Measurements from ENCODE around the gene PROP1. TPM values are rescaled to one million over a fixed set of nuclear protein-coding genes. Genes with fewer than 3 reads are reported as not detected.

The PROP1 gene
- total RNA-seq, 2 experiments from 2014 or later = not detected

GRCh38 chr5:177992466-177992865 lies 3.6 kb downstream of the PROP1 start:
- CTCF ChIA-PET = interaction anchor here (0.8 to 1.3 kb wide), 2 partner anchors 39 to 69 kb away, joined by 3 read pairs; no protein-coding TSS in a partner anchor
- Mint-ChIP-seq H3K4me1 (ENCODE audit: low read depth) (no peaks in the 10 kb centered on the region), H3K27ac (no peak overlapping the region), H3K27me3 (ENCODE audit: low read depth) (peaks cover 11% of the 10 kb centered on the region), H3K36me3 (ENCODE audit: low read depth) (no peaks in the 10 kb centered on the region), H3K9me3 (no peaks in the 10 kb centered on the region), H3K4me3 (no peak overlapping the region)
- intact Hi-C loops (cut with micrococcal nuclease) = no loop called here
- no peak for DNase-seq

GRCh38 chr5:177988989-177989625 lies 6.9 kb downstream of the PROP1 start:
- Mint-ChIP-seq H3K27me3 (ENCODE audit: low read depth) (peaks cover 26% of the 10 kb centered on the region), H3K4me3 (no peak overlapping the region), H3K4me1 (ENCODE audit: low read depth) (peaks cover 4% of the 10 kb centered on the region), H3K9me3 (no peaks in the 10 kb centered on the region), H3K27ac (no peak overlapping the region), H3K36me3 (ENCODE audit: low read depth) (no peaks in the 10 kb centered on the region)
- intact Hi-C loops (cut with micrococcal nuclease) = loop anchor here (10.0 kb wide), 1 partner anchor 176 kb away; no protein-coding TSS in a partner anchor
- DNase-seq = no peak
- CTCF ChIA-PET = no interaction called here

DNA sequence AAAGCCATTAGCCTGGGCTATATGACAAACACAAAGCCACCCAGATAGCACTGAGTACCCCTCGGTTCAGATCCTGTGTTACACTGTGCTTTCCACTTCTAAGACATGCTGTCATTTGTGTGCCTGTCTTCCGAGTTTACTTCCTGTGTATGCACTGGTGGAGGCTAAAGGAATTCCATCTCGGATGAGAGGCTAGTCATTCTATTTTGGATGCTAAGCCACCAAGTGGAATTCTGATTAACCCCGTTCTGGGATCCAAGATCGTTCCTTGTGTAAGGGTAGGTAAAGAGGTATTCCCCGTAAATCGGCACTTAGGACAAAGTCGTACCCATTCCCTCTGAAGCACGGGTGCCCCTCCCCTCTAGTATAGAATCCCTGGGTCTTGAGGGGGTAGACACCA lies 8.7 kb downstream of the PROP1 start:
- H3K27ac Mint-ChIP-seq = no peak overlapping the region
- CTCF ChIA-PET = interaction anchor here (0.7 kb wide), 1 partner anchor 71 kb away, joined by 7 read pairs; no protein-coding TSS in a partner anchor
- DNase-seq = no peak
- H3K4me3 Mint-ChIP-seq = no peak overlapping the region
- intact Hi-C loops (cut with micrococcal nuclease) = loop anchor here (10.0 kb wide), 1 partner anchor 177 kb away; no protein-coding TSS in a partner anchor
- H3K9me3 Mint-ChIP-seq = no peaks in the 10 kb centered on the region
- H3K27me3 Mint-ChIP-seq (ENCODE audit: low read depth) = peaks cover 39% of the 10 kb centered on the region
- no peaks in the 10 kb centered on the region for H3K36me3 Mint-ChIP-seq (ENCODE audit: low read depth)
- H3K4me1 Mint-ChIP-seq (ENCODE audit: low read depth) = peaks cover 7% of the 10 kb centered on the region

- DNase-seq = no peak
- H3K4me1 Mint-ChIP-seq (ENCODE audit: low read depth) = peaks cover 7% of the 10 kb centered on the region
- no peaks in the 10 kb centered on the region for H3K9me3 Mint-ChIP-seq
- H3K4me3 Mint-ChIP-seq = peak overlapping the region; percentile 57
- H3K27me3 Mint-ChIP-seq (ENCODE audit: low read depth) = peaks cover 55% of the 10 kb centered on the region
- CTCF ChIA-PET = interaction anchor here (1.2 kb wide), 1 partner anchor 76 kb away, joined by 3 read pairs; no protein-coding TSS in a partner anchor
- no peaks in the 10 kb centered on the region for H3K36me3 Mint-ChIP-seq (ENCODE audit: low read depth)
- intact Hi-C loops (cut with micrococcal nuclease) = loop anchor here (10.0 kb wide), 1 partner anchor 179 kb away; no protein-coding TSS in a partner anchor
- no peak overlapping the region for H3K27ac Mint-ChIP-seq
These were observed 10.5 kb downstream of the PROP1 start for GRCh38 chr5:177985430-177986040.

GRCh38 chr5:177984584-177985206 lies 11.3 kb downstream of the PROP1 start:
- no peak overlapping the region for H3K27ac Mint-ChIP-seq
- no peaks in the 10 kb centered on the region for H3K9me3 Mint-ChIP-seq
- CTCF ChIA-PET = interaction anchor here (1.2 kb wide), 1 partner anchor 77 kb away, joined by 3 read pairs; no protein-coding TSS in a partner anchor
- peaks cover 7% of the 10 kb centered on the region for H3K4me1 Mint-ChIP-seq (ENCODE audit: low read depth)
- no peak for DNase-seq
- H3K4me3 Mint-ChIP-seq = peak overlapping the region; percentile 57
- H3K36me3 Mint-ChIP-seq (ENCODE audit: low read depth) = no peaks in the 10 kb centered on the region
- peaks cover 54% of the 10 kb centered on the region for H3K27me3 Mint-ChIP-seq (ENCODE audit: low read depth)
- intact Hi-C loops (cut with micrococcal nuclease) = loop anchor here (10.0 kb wide), 1 partner anchor 180 kb away; no protein-coding TSS in a partner anchor

DNA sequence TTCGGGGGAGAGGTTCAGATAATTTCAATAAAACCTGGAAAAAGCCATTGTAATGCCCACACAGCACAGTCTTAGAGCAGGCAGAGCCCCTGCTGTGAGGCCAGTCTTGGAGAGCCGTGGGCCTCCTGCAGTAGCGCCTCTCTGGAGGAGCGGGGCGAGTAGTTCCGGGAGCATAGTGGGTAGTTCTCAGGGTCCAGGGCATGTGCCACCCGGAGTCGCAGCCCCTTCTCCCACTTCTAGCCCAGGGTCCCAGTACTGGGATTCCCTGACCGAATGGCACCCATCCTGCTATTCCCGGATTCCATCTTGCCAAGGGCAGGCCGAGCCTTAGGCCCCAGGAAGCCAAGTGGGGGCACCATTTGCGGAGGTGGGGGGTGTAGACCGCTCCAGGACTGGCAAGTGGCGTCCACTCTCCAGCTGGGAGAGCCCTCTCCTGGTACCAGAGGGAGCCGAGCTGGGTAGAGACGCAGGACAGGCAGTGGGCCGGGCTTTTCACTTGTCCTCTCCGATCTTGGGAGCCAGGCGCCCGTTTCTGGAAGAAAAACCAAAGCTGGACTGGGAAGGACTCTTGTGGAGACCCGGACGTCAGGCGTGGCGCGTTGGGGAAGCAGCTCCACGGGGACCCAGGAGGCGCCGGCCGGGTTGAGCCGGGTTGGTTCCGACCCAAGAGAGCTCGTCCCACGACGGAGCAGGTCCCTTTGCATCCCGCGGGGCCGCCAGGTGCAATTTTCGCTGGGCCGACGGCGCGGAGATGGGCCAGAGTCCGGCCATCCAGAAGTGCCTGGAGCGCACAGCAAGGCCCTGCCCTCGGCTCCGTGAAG lies 12.1 kb downstream of the PROP1 start:
- peaks cover 7% of the 10 kb centered on the region for H3K4me1 Mint-ChIP-seq (ENCODE audit: low read depth)

GRCh38 chr5:177982956-177983355 lies 13.1 kb downstream of the PROP1 start:
- intact Hi-C loops (cut with micrococcal nuclease) = loop anchor here (1.0 to 10.0 kb wide), 2 partner anchors 79 to 182 kb away; no protein-coding TSS in a partner anchor
- CTCF ChIA-PET = interaction anchor here (0.6 kb wide), 1 partner anchor 74 kb away, joined by 4 read pairs; no protein-coding TSS in a partner anchor

More for the DNA sequence above, 12.1 kb downstream of the PROP1 start:
- no peak overlapping the region for H3K27ac Mint-ChIP-seq
- H3K36me3 Mint-ChIP-seq (ENCODE audit: low read depth) = no peaks in the 10 kb centered on the region
- H3K4me3 Mint-ChIP-seq = no peak overlapping the region
- CTCF ChIA-PET = interaction anchor here (1.2 kb wide), 1 partner anchor 78 kb away, joined by 3 read pairs; no protein-coding TSS in a partner anchor
- no peaks in the 10 kb centered on the region for H3K9me3 Mint-ChIP-seq
- H3K27me3 Mint-ChIP-seq (ENCODE audit: low read depth) = peaks cover 53% of the 10 kb centered on the region
- DNase-seq = no peak
- intact Hi-C loops (cut with micrococcal nuclease) = loop anchor here (10.0 kb wide), 1 partner anchor 181 kb away; no protein-coding TSS in a partner anchor

DNA sequence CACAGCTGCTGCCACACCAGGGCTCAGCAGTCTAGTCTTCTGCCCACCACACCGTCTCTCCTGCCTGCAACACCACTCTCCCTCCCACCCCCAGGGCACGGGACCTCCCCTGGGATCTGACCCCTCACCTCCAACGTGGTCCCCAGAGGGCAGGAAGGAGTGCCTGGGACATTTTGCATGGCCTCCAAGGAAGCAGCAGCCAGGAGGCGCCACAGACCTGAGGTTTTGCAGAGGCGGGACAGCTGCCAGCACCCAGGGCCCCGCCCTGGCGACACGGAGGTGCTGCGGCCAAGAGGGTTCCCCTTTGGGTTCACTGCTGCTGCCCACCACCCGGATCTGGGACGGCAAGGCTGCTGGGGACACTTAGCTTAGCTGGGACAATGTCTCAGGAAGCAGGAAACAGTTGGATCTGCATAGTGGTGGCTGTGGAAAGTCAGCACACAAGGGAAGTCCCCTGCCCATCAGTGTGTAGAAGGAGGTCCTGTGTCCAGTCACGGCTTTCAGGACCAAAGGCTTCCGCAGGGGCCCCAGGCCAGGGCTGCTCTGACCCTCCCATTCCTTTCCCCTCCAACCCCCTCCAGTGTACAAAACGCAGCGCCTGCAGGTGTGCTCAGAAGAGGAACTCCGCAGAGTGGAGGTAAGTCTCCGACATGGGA lies 13.8 kb downstream of the PROP1 start:
- peaks cover 50% of the 10 kb centered on the region for H3K27me3 Mint-ChIP-seq (ENCODE audit: low read depth)
- H3K36me3 Mint-ChIP-seq (ENCODE audit: low read depth) = no peaks in the 10 kb centered on the region
- H3K4me1 Mint-ChIP-seq (ENCODE audit: low read depth) = peaks cover 7% of the 10 kb centered on the region
- no peak overlapping the region for H3K4me3 Mint-ChIP-seq
- H3K9me3 Mint-ChIP-seq = no peaks in the 10 kb centered on the region
- intact Hi-C loops (cut with micrococcal nuclease) = loop anchor here (1.0 to 10.0 kb wide), 2 partner anchors 80 to 183 kb away; no protein-coding TSS in a partner anchor
- peak; percentile 63 for DNase-seq
- H3K27ac Mint-ChIP-seq = no peak overlapping the region
- CTCF ChIA-PET = interaction anchor here (1.1 kb wide), 1 partner anchor 79 kb away, joined by 3 read pairs; no protein-coding TSS in a partner anchor

More at GRCh38 chr5:177982956-177983355, 13.1 kb downstream of the PROP1 start:
- H3K9me3 Mint-ChIP-seq = no peaks in the 10 kb centered on the region
- DNase-seq = no peak
- peaks cover 53% of the 10 kb centered on the region for H3K27me3 Mint-ChIP-seq (ENCODE audit: low read depth)
- no peak overlapping the region for H3K4me3 Mint-ChIP-seq
- H3K36me3 Mint-ChIP-seq (ENCODE audit: low read depth) = no peaks in the 10 kb centered on the region
- no peak overlapping the region for H3K27ac Mint-ChIP-seq
- peaks cover 7% of the 10 kb centered on the region for H3K4me1 Mint-ChIP-seq (ENCODE audit: low read depth)

DNA sequence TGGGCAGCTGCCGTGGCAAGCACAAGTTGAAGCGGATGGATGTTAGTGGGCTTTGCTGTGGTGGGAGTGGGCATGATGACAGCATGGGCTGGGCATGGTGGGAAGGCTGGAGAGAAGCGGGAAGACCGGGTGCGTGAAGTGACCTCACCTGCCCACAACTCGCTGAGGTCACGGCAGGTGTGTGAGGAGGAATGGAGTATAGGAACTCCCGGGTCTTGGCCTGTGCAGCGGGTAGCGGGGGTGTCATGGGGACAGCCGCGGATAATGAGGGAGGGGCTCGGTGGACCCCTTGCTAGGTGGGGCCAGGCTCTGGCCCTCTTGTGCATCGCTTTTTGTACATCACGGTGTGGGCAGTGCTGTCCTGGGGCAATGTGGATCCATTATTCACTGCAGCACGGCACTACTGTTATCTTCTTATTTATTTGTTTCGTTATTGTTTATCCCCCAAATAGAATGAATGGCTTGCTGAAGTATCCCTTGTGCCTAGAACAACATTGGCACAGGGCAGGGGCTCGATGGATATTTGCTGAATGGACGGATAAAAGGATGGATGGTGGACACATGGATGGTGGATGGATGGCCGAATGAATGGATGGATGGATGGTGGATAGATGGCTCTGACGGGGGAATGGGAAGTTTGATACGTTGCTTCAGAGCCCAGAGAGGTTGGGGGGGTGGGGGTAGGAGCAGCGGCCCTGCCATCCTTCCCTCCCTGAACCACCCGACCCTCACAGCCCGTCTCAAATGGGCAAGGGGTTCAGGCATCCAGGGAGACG lies 14.6 kb downstream of the PROP1 start:
- peaks cover 48% of the 10 kb centered on the region for H3K27me3 Mint-ChIP-seq (ENCODE audit: low read depth)
- H3K4me1 Mint-ChIP-seq (ENCODE audit: low read depth) = peaks cover 7% of the 10 kb centered on the region
- H3K27ac Mint-ChIP-seq = no peak overlapping the region
- CTCF ChIA-PET = interaction anchor here (1.1 kb wide), 1 partner anchor 80 kb away, joined by 3 read pairs; no protein-coding TSS in a partner anchor
- DNase-seq = no peak
- H3K4me3 Mint-ChIP-seq = no peak overlapping the region
- H3K36me3 Mint-ChIP-seq (ENCODE audit: low read depth) = no peaks in the 10 kb centered on the region
- no peaks in the 10 kb centered on the region for H3K9me3 Mint-ChIP-seq
- intact Hi-C loops (cut with micrococcal nuclease) = loop anchor here (1.0 to 10.0 kb wide), 2 partner anchors 81 to 183 kb away; no protein-coding TSS in a partner anchor

DNA sequence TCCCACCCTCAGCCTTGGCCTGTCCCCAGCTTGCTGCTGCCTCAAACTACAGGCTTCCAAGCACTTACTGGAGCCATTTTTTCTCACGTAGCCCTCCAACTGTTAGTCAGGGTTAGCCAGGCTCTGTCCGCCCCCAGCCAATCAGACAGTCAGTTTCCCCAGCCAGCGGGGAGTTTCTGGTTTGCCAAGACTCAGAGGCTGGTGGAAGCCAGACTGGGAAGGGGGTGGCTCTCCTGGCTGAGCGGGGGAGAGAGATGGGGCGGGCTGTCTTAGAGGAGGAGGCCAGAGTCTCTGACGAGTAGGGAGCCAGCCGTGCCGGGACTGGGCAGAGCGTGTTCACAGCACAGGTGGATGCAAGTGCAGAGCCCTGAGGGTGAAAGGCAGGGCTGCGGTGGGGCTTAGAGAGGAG lies 15.3 kb downstream of the PROP1 start:
- Mint-ChIP-seq H3K4me1 (ENCODE audit: low read depth) (peaks cover 7% of the 10 kb centered on the region), H3K9me3 (no peaks in the 10 kb centered on the region), H3K4me3 (no peak overlapping the region), H3K27me3 (ENCODE audit: low read depth) (peaks cover 43% of the 10 kb centered on the region), H3K36me3 (ENCODE audit: low read depth) (no peaks in the 10 kb centered on the region), H3K27ac (no peak overlapping the region)
- intact Hi-C loops (cut with micrococcal nuclease) = loop anchor here (10.0 kb wide), 1 partner anchor 184 kb away; no protein-coding TSS in a partner anchor
- CTCF ChIA-PET = no interaction called here
- no peak for DNase-seq
